Brain microvascular endothelial cell (primary cell): ENCODE data around the gene SLC28A2.
"Not testable (repeated sequence)": the region's sequence is repeated elsewhere in the genome, so short reads cannot be mapped to it uniquely, and the experiment has no call there.

Experiments
- DNase-seq: peaks from one replicate; pipeline ENCODE4 v3.0.0-alpha.2; 2020
- H3K27ac ChIP-seq: fragments of 250-450 bp; sonication (Bioruptor Pico); 2 replicates; pipeline ENCODE4 v1.5.1; 2020; ENCODE audit warnings: mild to moderate bottlenecking, moderate library complexity
- H3K27me3 ChIP-seq: fragments of 250-450 bp; sonication (Bioruptor Pico); replicated peaks from 2 replicates; pipeline ENCODE4 v1.5.1; 2020; ENCODE audit warnings: mild to moderate bottlenecking
- H3K36me3 ChIP-seq: fragments of 250-450 bp; sonication (Bioruptor Pico); replicated peaks from 2 replicates; pipeline ENCODE4 v1.5.1; 2020; ENCODE audit warnings: mild to moderate bottlenecking
- H3K4me3 ChIP-seq: 2 replicates; pipeline ENCODE4 v1.5.1; 2011; ENCODE audit warnings: low read depth, mild to moderate bottlenecking, control low read depth, low read length, moderate library complexity
- in situ Hi-C: cut with HindIII; loops from 2 replicates; pipeline ENCODE4 v1.10.0; 2017; ENCODE audit warnings: low sequenced_read_pairs, low pct_ligation_motif_present
- TF ChIP-seq, protein P1 (sequence below): IDR thresholded peaks from 2 replicates; pipeline ENCODE4 v1.5.1; 2011; ENCODE audit warnings: low read depth, mild to moderate bottlenecking, moderate library complexity, low read length, control low read depth, inconsistent platforms; ENCODE audit errors: missing control alignments

SLC28A2 gene

GRCh38 chr15:45253330-45253729, 1.3 kb downstream of the SLC28A2 start:
- Histone ChIP-seq H3K36me3 (no peaks in the 10 kb centered on the region), H3K27ac (no peak overlapping the region), H3K27me3 (no peaks in the 10 kb centered on the region), H3K4me3 (no peak overlapping the region)
- TF ChIP-seq, protein P1, sequence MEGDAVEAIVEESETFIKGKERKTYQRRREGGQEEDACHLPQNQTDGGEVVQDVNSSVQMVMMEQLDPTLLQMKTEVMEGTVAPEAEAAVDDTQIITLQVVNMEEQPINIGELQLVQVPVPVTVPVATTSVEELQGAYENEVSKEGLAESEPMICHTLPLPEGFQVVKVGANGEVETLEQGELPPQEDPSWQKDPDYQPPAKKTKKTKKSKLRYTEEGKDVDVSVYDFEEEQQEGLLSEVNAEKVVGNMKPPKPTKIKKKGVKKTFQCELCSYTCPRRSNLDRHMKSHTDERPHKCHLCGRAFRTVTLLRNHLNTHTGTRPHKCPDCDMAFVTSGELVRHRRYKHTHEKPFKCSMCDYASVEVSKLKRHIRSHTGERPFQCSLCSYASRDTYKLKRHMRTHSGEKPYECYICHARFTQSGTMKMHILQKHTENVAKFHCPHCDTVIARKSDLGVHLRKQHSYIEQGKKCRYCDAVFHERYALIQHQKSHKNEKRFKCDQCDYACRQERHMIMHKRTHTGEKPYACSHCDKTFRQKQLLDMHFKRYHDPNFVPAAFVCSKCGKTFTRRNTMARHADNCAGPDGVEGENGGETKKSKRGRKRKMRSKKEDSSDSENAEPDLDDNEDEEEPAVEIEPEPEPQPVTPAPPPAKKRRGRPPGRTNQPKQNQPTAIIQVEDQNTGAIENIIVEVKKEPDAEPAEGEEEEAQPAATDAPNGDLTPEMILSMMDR, result peak; percentile 56
- no peak for DNase-seq
- in situ Hi-C loops, result no loop called here

DNA sequence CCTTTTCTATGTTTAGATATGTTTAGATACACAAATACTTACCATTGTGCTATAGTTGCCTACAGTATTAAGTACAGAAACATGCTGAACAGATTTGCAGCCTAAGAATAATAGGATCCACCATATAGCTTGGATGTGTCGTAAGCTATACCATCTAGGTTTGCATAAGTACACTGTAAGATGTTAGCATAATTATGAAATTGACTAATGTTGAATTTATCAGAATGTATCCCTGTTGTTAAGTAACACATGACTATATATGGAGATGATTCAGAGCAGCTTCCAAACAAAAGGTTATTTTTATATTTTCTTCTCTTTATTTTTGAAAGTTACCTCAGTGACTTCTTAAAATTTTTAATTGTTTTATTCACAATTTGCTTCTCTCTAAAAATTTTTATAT, 2.4 kb downstream of the SLC28A2 start:
- DNase-seq, result no peak
- Histone ChIP-seq H3K27me3 (no peaks in the 10 kb centered on the region), H3K27ac (no peak overlapping the region), H3K4me3 (no peak overlapping the region), H3K36me3 (no peaks in the 10 kb centered on the region)
- in situ Hi-C loops, result no loop called here
- TF ChIP-seq, protein P1, result no peak

DNA sequence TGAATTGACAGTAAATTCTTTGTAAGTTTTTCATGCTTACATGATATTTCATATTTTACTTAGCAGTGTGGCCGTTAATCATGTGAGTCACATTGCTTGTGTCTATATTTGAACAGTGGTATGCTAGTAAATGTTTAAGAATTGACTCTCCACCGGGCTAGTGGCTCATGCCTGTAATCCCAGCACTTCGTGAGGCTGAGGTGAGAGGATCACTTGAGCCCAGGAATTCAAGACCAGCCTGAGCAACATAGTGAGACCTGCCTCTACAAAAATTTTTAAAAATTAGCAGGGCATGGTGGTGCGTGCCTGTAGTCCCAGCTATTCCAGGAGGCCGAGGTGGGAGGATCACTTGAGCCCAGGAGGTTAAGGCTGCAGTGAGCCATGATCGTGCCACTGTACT, 2.8 kb downstream of the SLC28A2 start:
- H3K36me3 ChIP-seq, H3K4me3 ChIP-seq, H3K27me3 ChIP-seq, H3K27ac ChIP-seq, in situ Hi-C loops: not testable (repeated sequence)
- DNase-seq, result peak; percentile 3

DNA sequence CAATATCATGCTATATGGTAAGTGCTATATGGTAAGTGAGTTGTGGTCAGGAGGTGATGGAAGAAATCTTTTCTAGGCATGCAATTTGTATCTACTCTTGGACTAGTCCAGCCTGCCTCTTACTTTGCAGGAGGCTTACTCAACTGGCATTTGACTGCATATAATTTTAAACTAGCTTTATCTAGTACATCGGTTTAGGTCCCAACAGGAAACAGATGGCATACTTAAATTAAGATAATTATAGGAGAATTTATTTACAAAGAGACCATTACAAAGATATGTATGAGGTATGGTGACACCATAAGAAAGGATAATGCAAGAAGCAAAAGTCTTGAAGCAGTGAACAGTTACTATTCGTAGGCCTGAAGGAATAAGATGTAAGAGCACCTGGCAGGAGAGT, 7.8 kb downstream of the SLC28A2 start:
- Histone ChIP-seq H3K27ac (no peak overlapping the region), H3K27me3 (no peaks in the 10 kb centered on the region), H3K36me3 (no peaks in the 10 kb centered on the region), H3K4me3 (no peak overlapping the region)
- no peak for DNase-seq
- TF ChIP-seq, protein P1, result no peak
- in situ Hi-C loops, result no loop called here

GRCh38 chr15:45262906-45263461, 10.9 kb downstream of the SLC28A2 start:
- TF ChIP-seq, protein P1, result no peak
- Histone ChIP-seq H3K36me3 (no peaks in the 10 kb centered on the region), H3K27ac (no peak overlapping the region), H3K27me3 (no peaks in the 10 kb centered on the region), H3K4me3 (no peak overlapping the region)
- DNase-seq, result no peak
- in situ Hi-C loops, result no loop called here

- no peaks in the 10 kb centered on the region for H3K27me3 ChIP-seq
- in situ Hi-C loops, result no loop called here
- no peaks in the 10 kb centered on the region for H3K36me3 ChIP-seq
- TF ChIP-seq, protein P1, result no peak
- no peak overlapping the region for H3K4me3 ChIP-seq
- H3K27ac ChIP-seq, result no peak overlapping the region
- no peak for DNase-seq
Measured at GRCh38 chr15:45263854-45264253, 11.8 kb downstream of the SLC28A2 start.
